GM18511 (cell line): ENCODE results near the gene MARK1.

ENCODE experiments used
- ATAC-seq: cut with Tn5 transposase; IDR thresholded peaks from one replicate; pipeline ENCODE4 v1.9.1; 2021; ENCODE audit warnings: mild to moderate bottlenecking, moderate library complexity; ENCODE audit not compliant: unreplicated experiment

MARK1 gene

DNA sequence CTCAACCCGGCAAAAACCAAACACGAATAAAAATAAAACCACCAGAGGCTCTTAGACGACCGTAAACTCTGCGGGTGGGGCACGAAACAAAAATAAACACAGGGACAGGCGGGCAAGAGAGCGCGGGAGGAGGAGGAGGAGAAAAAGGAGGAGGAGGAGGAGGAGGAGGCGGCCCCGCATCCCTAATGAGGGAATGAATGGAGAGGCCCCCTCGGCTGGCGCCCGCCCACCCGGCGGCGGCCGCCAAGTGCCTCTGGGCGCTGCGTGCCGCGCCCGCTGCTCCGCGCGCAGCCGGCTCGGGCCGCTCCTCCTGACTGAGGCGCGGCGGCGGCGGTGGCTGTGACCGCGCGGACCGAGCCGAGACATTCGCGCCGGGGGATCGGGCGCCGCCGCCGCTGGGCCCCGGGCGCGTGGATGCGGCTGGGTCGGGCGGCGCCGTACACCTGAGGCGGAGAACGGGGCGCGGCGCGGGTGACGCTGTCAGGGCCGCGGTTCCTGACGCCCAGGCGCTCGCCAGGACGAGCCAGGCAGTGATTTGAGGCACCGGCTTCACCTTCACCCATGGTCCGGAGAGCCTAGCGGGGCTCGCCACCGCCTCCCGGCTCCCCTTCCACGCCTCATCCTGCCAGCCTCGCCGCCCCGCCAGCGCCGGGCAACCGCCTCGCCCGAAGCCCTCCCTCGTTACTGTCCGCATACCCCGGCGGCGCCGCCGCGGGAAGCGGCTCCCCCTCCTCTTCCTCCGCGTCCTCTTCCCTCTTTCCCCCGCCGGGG is at the start of gene MARK1:
MARK1 (plus strand) TSS at position 229 of the 771 bp plus-strand sequence. CDS start 687 bp downstream, outside the sequence.
- peak; percentile 67 for ATAC-seq

DNA sequence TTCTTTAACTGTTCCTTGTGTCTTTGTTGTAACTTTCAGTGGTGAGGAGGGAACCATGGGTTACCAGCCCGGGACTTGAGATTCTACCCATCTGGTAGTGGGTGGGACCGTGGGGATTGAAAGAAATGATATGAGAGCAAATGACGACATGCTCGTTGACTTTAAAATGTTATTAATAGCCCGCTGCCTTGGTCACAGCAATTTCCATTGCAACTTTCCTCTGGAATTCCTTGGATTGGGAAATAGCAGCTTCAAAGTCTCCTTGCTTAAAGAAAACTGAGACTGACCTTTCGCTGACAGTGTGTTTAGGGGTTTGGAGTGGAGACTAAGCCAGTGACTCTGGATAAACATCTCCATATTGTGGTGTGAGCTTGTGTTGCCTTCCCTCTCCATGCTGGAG is 44.2 kb upstream of the MARK1 start:
- ATAC-seq = no peak

DNA sequence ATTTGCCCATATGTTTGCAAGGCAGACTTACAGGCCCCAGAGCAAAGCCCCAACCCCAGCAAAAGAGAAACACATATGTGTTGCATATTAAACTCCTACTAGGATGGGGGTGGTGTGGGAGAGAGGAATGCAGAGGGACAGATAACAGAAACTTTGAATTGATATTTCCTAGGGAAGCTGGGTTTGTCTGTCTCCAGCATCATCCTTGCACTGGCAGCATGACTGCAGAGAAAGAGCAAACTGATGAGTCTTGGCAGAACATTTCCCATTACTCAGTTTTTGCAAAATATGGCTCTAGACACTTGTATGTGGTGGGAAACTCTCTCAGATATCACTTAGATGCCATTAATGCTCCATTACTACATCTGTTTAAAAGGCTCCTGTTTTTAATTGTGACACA is 43.8 kb upstream of the MARK1 start:
- ATAC-seq = no peak

DNA sequence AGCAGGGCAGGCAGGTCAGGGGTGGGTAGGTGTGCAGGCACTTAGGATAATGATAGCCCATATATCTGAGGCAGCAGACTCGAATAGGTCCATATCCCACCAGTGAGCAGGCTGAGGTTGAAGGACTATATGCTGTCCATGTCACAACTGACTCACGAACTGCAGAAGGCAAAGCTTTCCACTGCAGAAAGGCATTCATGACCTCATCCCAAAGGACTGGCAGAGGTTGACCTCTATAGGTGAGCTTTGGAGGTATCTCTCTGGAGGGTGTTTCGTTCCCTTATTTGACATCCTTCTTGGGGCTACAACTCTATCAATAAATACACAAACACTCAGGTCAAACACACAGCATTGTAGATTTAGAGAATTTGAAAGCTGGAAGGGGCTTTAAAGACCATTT is 42.8 kb upstream of the MARK1 start:
- ATAC-seq = no peak

DNA sequence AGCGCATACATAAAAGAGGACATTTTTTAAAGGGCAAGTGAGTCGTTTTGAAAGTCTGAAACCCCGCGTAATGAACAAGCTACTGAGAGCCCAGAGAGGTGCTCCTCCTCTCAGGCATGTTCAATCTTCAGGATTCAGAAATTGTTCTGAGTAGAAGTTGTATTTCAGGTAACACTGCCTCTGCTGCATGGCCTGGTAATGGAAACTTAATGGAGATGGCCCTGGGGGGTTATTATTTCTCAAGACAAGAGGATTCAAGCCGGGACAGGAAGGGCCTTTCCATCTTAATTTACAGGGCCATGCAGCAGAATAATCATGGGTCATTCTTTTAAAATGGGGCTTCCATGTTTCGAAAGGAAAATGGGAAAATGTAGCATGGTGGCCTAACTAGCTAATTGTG is 42.1 kb upstream of the MARK1 start:
- ATAC-seq = no peak

DNA sequence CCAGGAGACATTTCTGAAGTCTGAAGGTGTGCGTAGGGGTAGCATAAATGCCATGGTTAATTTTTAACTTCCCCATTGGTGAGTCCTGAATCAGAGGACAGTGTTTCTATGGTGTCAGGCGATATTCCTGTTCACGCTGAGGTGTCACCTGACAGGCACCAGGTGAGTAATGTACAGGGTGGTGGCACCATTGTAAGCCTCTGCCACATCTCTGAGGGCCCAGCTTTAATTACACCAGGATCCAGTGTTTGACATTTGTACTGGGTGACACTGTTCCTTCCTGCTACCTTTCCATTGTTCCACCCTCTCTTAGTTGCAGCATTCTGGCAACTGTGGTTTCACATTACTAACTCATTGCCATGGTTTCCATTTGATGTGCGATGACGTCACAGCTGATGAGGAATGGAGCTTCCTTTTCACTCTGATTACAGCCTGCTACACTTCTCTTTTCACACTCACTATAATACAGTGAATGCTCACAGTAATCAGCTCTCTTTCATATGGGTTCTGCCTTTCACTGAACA is 40.6 kb upstream of the MARK1 start:
- no peak for ATAC-seq

DNA sequence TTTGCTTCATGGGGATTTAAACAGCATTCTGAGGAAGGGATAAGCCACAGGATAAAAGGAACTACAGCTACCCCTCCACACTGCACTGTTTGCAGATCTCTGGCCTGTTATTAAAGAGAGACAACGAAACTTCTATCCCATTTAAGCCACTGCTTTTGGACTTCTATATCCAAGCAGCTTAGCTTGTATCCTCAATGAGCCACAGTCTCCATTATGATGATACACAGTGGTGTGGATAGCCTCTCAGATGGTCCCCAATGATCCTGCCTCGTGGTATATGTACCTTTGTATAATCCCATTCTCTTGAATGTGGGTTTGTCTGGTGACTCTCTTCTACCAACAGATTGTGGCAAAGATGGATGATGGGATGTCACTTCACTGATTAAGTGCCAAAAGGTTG is 36.0 kb upstream of the MARK1 start:
- no peak for ATAC-seq

DNA sequence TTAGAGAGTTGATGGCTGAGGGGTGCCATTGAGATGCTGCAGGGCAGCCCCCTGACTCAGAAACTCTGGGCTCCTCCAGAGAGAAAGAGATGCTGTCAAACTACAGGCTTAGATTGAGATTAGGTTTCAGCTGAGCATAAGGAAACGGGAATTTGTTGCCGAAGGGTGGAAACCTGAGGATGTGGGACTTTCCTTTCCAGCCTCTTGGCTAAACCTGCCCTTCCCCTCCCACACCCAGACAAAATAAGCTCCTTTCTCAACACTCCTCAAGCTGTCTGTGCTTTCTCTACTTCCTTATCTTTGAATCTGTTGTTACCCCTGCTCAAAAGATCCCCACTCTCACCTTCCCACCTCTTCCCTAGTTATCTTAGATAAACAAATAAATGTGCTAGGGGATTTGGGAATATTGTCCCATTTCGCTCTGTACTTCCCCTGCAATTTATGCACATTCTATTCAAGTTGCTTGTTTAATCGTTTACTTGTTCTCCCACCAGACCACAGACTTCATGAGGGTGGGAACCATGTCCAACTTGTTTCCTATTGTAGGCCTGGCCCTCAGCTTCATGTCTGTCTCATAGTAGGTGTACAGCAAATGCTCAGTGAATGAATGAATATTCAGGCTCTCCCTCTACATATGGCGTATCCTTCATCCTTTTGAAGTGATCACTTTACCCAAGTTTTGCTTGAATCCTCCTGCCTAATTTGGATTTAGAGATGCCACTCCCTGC is 30.6 kb upstream of the MARK1 start:
- ATAC-seq = no peak

DNA sequence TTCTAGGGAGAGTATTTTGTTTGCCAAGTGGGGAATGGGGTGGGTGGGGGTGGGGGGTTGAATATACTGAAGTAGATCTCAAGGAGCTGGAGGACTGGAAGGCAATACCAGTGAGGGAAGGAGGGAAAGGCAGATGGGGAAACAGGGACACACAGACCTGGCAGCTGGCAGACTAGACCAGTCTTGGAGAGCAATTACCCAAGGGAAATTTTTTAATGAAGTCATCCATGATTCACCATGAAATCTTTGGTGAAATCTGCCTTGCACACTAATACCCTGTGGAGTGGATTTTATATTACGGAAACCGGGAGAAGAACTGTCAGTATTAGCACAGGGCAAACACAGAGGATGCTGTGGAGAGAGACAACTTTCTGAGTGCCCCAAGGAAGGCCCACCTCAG is 29.7 kb upstream of the MARK1 start:
- no peak for ATAC-seq

DNA sequence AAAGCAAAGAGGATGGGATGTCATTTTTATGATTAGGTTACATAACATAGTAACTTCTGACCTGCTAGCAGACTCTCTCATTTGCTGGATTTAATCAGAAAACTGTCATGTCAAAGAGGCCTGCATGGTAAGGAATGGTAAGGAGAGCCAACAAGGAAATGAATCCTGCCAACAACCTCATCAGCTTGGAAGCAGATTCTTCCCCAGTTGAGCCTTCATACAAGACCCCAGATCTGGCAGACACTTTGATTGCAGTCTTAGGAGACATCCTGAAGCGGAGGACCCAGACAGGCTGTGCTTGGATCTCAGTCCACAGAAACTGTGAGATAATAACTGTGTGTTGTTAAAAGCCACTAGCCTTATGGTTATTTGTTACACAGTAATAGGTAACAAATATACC is 27.6 kb upstream of the MARK1 start:
- no peak for ATAC-seq

DNA sequence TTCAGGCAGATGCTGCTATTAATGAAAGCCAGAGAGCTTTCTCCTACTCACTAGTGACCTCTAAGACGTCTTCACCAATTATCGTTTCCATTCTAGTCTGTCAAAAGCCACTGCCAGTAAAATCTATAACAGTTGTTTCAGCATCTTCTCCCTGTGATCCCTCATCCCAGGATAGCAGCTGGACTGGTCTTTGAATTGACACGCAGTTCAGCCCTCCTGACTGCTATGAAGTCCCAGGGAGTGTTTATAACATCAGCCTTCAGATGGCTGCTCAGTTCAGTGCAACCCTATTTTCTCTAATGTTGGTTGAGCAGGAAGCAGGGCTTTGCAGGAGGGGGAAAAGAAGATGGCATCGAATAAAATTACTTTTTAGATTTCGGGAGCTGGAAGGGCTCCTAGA is 23.6 kb upstream of the MARK1 start:
- no peak for ATAC-seq

DNA sequence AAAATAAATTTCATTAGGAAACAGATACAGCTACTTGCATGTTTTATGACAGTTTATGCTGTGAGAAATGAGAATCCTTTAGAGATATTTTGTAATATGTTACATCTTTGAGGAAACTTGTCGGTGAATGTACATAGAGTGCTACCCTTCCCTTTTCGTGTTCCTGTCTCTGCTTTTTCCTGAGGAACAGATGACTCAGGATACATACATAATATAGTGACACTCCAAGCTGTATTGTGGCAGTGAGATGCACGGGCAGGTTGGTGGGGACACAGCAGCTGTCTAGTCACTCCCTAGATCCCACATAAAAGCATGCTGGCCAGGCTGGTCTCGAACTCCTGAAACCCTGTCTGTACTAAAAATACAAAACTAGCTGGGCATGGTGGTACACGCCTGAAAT is 20.9 kb upstream of the MARK1 start:
- no peak for ATAC-seq

DNA sequence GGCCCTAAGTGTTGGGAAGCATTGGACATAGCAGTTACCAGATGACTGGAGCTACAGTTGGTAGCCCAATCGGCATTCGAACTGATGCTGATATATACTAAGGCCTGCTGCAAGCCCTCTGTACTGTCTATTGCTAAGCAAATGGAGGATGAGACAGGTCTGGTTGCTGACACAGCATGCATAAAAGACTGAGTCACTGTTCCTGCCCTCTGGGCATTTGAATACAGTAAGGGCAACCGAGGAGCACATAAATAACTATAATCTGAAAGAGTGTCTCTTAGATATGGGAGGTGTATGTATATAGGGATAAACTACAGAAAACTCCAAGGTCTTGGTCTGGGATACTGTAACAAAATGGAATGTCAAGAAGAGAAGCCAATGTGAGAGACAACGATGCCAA is 16.8 kb upstream of the MARK1 start:
- ATAC-seq = no peak

DNA sequence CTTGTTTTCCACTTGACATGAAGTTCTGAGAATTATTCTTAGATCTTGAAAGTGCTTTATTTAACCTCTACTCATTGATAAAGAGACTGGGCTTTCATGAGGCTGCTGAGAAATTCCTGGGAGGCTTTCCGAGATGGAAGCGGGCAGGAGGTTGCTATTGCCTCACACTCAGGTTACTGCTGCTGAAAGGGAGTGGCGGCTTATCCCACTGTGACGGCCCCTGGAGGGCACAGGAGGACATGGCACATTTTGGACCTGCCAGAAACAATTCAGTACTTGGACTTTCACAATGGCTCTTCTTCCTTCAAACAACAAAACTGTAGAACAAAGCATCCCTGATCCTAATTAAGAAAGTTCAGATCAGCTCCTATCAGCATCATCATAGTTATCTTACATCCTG is 16.2 kb upstream of the MARK1 start:
- no peak for ATAC-seq

DNA sequence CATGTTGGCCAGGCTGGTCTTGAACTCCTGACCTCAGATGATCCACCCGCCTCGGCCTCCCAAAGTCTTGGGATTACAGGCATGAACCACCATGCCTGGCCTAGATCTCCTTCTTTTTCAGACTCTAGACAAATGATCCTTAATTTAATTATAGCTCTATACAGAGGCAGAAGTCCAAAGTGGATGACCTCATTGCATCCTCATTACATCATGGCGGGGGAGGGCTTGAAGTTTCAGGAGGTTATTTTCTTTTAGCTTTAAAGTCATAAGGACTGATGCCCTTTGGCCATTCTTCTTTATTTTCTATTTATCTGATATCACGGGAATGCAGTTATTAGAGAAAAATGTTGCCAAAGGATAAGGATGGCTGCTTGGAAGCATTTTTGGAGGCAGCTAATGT is 14.1 kb upstream of the MARK1 start:
- no peak for ATAC-seq

DNA sequence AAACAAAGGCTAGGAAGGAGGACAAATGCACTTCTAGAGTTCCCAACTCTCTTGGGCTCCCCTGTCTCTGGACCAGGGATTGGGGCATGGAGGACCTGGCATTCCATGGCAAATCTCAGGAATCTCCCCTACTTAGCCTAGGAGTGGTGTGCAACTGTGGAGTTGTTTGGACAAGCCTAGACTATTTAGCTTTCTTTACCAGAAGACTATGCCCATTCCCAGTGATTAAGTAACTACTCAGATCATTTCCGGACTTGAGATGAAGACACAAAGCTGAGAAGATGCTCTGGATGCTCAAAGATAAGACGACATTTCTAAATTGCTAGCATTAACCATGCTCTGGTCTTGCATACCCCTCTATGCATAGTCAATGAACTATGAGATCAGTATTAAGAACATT is 13.7 kb upstream of the MARK1 start:
- no peak for ATAC-seq

DNA sequence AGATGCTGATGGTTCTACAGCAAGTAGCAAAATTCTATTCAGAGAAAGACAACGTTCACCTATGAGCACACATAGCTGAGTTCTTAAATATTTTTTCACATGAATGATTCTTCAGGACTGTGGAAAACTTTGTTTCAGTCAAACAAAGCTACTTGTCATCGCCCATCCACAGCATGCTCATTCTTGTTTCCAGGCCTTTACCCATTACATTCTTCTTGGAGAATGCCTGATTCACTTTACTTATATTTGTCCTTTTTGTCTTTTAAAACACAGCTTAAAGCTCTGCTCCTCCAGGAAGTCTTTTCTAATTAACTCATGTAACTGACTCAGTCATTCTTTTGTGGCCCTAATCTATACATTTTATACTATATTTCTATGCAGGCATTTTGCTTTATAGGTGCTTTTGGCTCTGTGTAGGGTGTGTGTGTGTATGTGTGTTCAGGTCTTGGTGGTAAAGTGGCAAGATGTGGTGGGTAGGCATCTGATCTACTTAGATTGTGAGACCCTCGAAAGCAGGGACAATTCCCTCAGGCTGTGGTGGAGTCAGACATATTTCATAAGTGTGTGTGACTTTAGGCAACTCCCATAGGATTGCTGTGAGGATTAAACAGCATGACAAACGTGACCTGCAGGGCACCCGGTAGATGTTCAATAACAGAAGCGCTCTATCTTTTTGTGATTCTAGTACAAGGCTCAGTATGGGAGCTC is 11.8 kb upstream of the MARK1 start:
- no peak for ATAC-seq

DNA sequence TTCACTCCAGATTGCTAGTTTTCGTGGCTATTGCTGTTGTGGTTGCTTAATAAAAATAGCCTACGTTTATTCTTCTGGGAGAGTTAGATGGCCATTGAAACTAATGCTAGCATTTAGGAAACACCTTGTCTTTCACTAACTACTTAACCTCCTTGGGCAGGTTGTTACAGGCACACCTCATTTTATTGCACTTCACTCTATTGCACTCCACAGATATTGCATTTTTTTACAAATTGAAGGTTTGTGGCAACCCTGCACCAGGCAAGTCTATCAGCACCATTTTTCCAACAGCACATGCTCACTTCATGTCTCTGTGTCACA is 11.3 kb upstream of the MARK1 start:
- ATAC-seq = no peak

DNA sequence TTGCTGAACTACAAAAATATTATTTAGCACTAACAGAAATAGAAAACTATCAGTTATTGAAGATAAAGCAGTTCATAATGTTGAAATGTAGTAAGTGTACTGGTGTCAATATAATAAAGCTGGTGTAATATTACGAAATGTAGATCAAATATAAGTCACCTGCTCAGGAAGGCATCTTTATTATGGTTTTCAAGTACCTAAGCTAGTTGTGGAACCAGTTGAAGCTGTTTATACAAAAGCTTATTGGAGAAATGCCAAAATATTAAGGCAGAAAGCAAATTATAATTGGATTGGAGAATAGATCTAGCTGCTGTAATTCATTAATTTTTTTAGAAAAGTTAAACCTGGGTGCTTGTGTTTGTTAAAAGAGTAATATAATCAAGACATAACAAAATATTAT is 6.2 kb upstream of the MARK1 start:
- no peak for ATAC-seq

DNA sequence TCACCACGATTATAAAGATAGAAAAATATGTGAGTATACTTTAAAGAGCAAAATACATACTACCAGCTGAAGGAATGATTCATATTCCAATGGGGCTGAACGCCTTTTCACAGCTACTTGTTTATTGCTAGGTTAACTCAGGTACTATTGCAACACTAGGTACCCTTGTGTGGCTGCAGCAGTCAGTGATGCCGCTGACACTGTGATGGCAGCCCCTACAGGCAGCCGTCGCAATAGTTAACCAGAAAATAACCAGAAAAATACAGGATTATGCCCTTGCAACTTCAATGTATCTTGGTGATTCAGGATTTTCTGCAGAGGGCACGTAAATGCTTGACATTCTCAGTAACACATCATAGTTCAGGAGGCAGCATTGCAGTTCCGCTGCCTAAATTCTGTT is 1.6 kb upstream of the MARK1 start:
- no peak for ATAC-seq

DNA sequence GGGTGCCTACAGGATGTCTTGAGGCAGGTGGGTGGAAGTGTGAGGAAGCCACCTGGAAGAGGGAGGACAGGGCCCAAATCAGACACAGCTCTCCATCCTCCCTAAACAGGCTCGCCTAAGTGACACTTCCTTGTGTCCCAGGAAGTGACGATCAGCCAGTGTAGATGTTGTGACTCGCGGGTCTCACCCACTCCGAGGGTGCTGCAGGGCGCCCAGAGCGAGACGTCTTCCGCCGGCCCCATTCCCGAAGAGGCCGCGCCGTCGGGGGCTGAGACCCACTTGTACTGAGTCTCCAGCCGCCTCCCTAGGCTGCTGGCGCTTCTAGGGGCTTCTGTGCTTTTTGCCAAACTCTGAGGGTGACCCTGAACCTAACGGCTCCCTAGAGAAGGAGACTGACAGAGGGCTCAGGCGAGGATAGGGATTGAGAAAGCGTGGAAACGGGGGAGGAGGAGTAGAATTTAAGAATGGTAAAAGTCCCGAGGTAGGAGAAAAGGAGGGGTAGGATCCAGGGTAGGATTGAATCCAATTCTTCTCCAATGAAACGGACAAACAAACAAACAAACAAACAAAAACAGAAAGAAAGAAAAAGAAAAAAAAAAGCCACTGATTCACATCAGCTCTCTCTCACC is 543 bp upstream of the MARK1 start:
- no peak for ATAC-seq
